KOPT-K1 (cell line): ENCODE data around the gene UNKL.

Source experiments
- H3K27ac ChIP-seq: fragments of 200-600 bp; sonication (generic); 2 replicates; pipeline ENCODE4 v1.5.1; 2016; ENCODE audit warnings: antibody characterized with exemption, mild to moderate bottlenecking, low read depth, low read length; ENCODE audit not compliant: poor library complexity, severe bottlenecking
- H3K36me3 ChIP-seq: fragments of 200-600 bp; sonication (generic); 2 replicates; pipeline ENCODE4 v1.5.1; 2017; ENCODE audit warnings: antibody characterized with exemption, mild to moderate bottlenecking, low read length, moderate library complexity; ENCODE audit not compliant: insufficient read depth
- H3K9me3 ChIP-seq: fragments of 200-600 bp; sonication (generic); 2 replicates; pipeline ENCODE4 v1.5.1; 2017; ENCODE audit warnings: antibody characterized with exemption, low read length, mild to moderate bottlenecking; ENCODE audit not compliant: insufficient read depth, poor library complexity, severe bottlenecking

The UNKL gene

GRCh38 chr16:1323296-1324239, 90.9 kb downstream of the UNKL start:
- Histone ChIP-seq H3K27ac (no peak overlapping the region), H3K9me3 (no peaks in the 10 kb centered on the region), H3K36me3 (peaks cover 83% of the 10 kb centered on the region)

- H3K36me3 ChIP-seq, result peaks cover 93% of the 10 kb centered on the region
Observed at GRCh38 chr16:1322407-1322806, 92.1 kb downstream of the UNKL start.

GRCh38 chr16:1320658-1321240, 93.8 kb downstream of the UNKL start:
- Histone ChIP-seq H3K27ac (no peak overlapping the region), H3K9me3 (no peaks in the 10 kb centered on the region), H3K36me3 (peaks cover 100% of the 10 kb centered on the region)

More at GRCh38 chr16:1322407-1322806, 92.1 kb downstream of the UNKL start:
- Histone ChIP-seq H3K9me3 (no peaks in the 10 kb centered on the region), H3K27ac (no peak overlapping the region)

- H3K9me3 ChIP-seq, result no peaks in the 10 kb centered on the region
- peaks cover 100% of the 10 kb centered on the region for H3K36me3 ChIP-seq
- H3K27ac ChIP-seq, result no peak overlapping the region
Observed at GRCh38 chr16:1320097-1320496, 94.4 kb downstream of the UNKL start.

GRCh38 chr16:1319041-1319440, 95.5 kb downstream of the UNKL start:
- no peak overlapping the region for H3K27ac ChIP-seq
- H3K36me3 ChIP-seq, result peaks cover 100% of the 10 kb centered on the region
- H3K9me3 ChIP-seq, result no peaks in the 10 kb centered on the region

GRCh38 chr16:1318268-1318545, 96.3 kb downstream of the UNKL start:
- H3K36me3 ChIP-seq, result peaks cover 100% of the 10 kb centered on the region
- no peaks in the 10 kb centered on the region for H3K9me3 ChIP-seq
- no peak overlapping the region for H3K27ac ChIP-seq

- Histone ChIP-seq H3K9me3 (no peaks in the 10 kb centered on the region), H3K36me3 (peaks cover 100% of the 10 kb centered on the region), H3K27ac (no peak overlapping the region)
Observed at GRCh38 chr16:1317479-1318267, 96.8 kb downstream of the UNKL start.

- H3K27ac ChIP-seq, result no peak overlapping the region
- H3K9me3 ChIP-seq, result no peaks in the 10 kb centered on the region
- H3K36me3 ChIP-seq, result peaks cover 100% of the 10 kb centered on the region
Observed at GRCh38 chr16:1316033-1316405, 98.5 kb downstream of the UNKL start.

- no peak overlapping the region for H3K27ac ChIP-seq
- H3K9me3 ChIP-seq, result no peaks in the 10 kb centered on the region
- H3K36me3 ChIP-seq, result peaks cover 100% of the 10 kb centered on the region
Observed at GRCh38 chr16:1315081-1316032, 99.1 kb downstream of the UNKL start.

- H3K27ac ChIP-seq, result no peak overlapping the region
- H3K9me3 ChIP-seq, result no peaks in the 10 kb centered on the region
- H3K36me3 ChIP-seq, result peaks cover 91% of the 10 kb centered on the region
Observed at GRCh38 chr16:1314399-1315068, 100.0 kb downstream of the UNKL start.

- Histone ChIP-seq H3K9me3 (no peaks in the 10 kb centered on the region), H3K27ac (no peak overlapping the region), H3K36me3 (peaks cover 84% of the 10 kb centered on the region)
Observed at GRCh38 chr16:1313721-1314369, 100.7 kb downstream of the UNKL start.
